Endothelial cell of umbilical vein (primary cell): Measurements from ENCODE around the gene C22orf23. TPM values are rescaled to one million over a fixed set of nuclear protein-coding genes. Genes with fewer than 3 reads are reported as not detected.

ENCODE experiments used
- BruUV-seq: library from RNA; stranded (reverse); fragments of 400-500 nt; replicated peaks from 2 replicates; lab custom pipeline; 2021; lab: Mats Ljungman, UMichigan
- CTCF ChIA-PET: fragments of 300-600, 350-600 bp; sonication (Branson Sonifier 250); formaldehyde crosslinking; loops from one replicate; lab custom pipeline; 2021; ENCODE audit warnings: antibody characterized with exemption, inconsistent platforms; lab: Charles Lee
- POLR2A ChIA-PET: fragments of 300-600, 350-600 bp; sonication (Branson Sonifier 250); formaldehyde crosslinking; loops from one replicate; lab custom pipeline; 2021; ENCODE audit warnings: antibody characterized with exemption, inconsistent platforms; lab: Charles Lee
- DNase-seq: peaks from one replicate; pipeline ENCODE4 v3.0.0-alpha.2; 2011; ENCODE audit warnings: low read depth, low spot score
- FAIRE-seq: peaks from 2 replicates; lab custom pipeline; 2011; peaks lifted over from hg19 to GRCh38; lab: Jason Lieb, UNC
- H2AFZ ChIP-seq: 2 replicates; pipeline ENCODE4 v1.6.0; 2012; ENCODE audit warnings: low read depth, low read length, control low read depth, inconsistent platforms
- H3K27ac ChIP-seq: 2 replicates; pipeline ENCODE4 v1.5.1; 2011; ENCODE audit warnings: low read depth, mild to moderate bottlenecking, control low read depth, low read length, moderate library complexity; ENCODE audit not compliant: insufficient read depth
- H3K27me3 ChIP-seq, 2 experiments: 2 replicates each; pipeline versions ENCODE4 v1.6.0 to v1.6.1; 2011; ENCODE audit warnings: low read length in 2 of 2, mixed read lengths in 1 of 2; ENCODE audit not compliant: control insufficient read depth in 2 of 2, insufficient read depth in 2 of 2
- H3K36me3 ChIP-seq, 2 experiments: 2 replicates in 1 of 2; 3 replicates in 1 of 2; pipeline ENCODE4 v1.5.1; 2011; ENCODE audit warnings: low read length in 2 of 2, mild to moderate bottlenecking in 1 of 2, moderate library complexity in 1 of 2; ENCODE audit not compliant: control insufficient read depth in 2 of 2, insufficient read depth in 2 of 2; ENCODE audit errors: extremely low read depth in 1 of 2
- H3K4me1 ChIP-seq: 3 replicates; pipeline ENCODE4 v1.5.1; 2011; ENCODE audit warnings: mild to moderate bottlenecking, low read length; ENCODE audit not compliant: control insufficient read depth, insufficient read depth; ENCODE audit errors: extremely low read depth
- H3K4me2 ChIP-seq: 2 replicates; pipeline ENCODE4 v1.6.1; 2011; ENCODE audit warnings: low read length, control low read depth, mixed read lengths; ENCODE audit not compliant: insufficient read depth
- H3K4me3 ChIP-seq, 3 experiments: fragments of 200-600 bp in 1 of 3; sonication (generic), shearing (Covaris generic) in 1 of 3; replicated peaks in 1 of 3; 2 replicates each; pipeline ENCODE4 v1.5.1; 2011 to 2016; ENCODE audit warnings: control low read depth in 3 of 3, low read length in 3 of 3, mild to moderate bottlenecking in 2 of 3, inconsistent platforms in 1 of 3, low read depth in 1 of 3, moderate library complexity in 1 of 3; ENCODE audit not compliant: insufficient read depth in 1 of 3
- H3K79me2 ChIP-seq: 2 replicates; pipeline ENCODE4 v1.6.0; 2012; ENCODE audit warnings: low read length, inconsistent platforms; ENCODE audit not compliant: control insufficient read depth, insufficient read depth
- H3K9ac ChIP-seq: replicated peaks from 2 replicates; pipeline ENCODE3; 2011; ENCODE audit warnings: low read length, control low read depth; ENCODE audit not compliant: insufficient read depth; ENCODE audit errors: extremely low read depth
- H3K9me1 ChIP-seq: replicated peaks from 3 replicates; pipeline ENCODE4 v1.6.0; 2011; ENCODE audit warnings: mild to moderate bottlenecking, low read length; ENCODE audit not compliant: control insufficient read depth, insufficient read depth; ENCODE audit errors: extremely low read depth
- H3K9me3 ChIP-seq: replicated peaks from 2 replicates; pipeline ENCODE4 v1.5.1; 2012; ENCODE audit warnings: low read length, inconsistent platforms; ENCODE audit not compliant: control insufficient read depth, insufficient read depth
- H4K20me1 ChIP-seq: replicated peaks from 2 replicates; pipeline ENCODE3; 2011; ENCODE audit warnings: mild to moderate bottlenecking, low read length; ENCODE audit not compliant: control insufficient read depth, insufficient read depth; ENCODE audit errors: extremely low read depth
- CTCF ChIP-seq, 2 donors: IDR thresholded peaks; 1 replicate in 1 of 2; 2 replicates in 1 of 2; pipeline ENCODE4 v1.5.1; 2011; ENCODE audit warnings: low read length in 2 of 2, mild to moderate bottlenecking in 2 of 2, moderate library complexity in 2 of 2, control low read depth in 1 of 2, inconsistent platforms in 1 of 2, low read depth in 1 of 2; ENCODE audit not compliant: insufficient read depth in 1 of 2; ENCODE audit errors: extremely low read depth in 1 of 2
- EZH2 ChIP-seq: IDR thresholded peaks from 2 replicates; pipeline ENCODE4 v1.6.1; 2012; ENCODE audit warnings: borderline replicate concordance, low read depth, mild to moderate bottlenecking, moderate library complexity, low read length, inconsistent platforms; ENCODE audit not compliant: severe bottlenecking
- FOS ChIP-seq: IDR thresholded peaks from 2 replicates; pipeline ENCODE4 v1.6.1; 2011; ENCODE audit warnings: mild to moderate bottlenecking, low read length, moderate library complexity, borderline replicate concordance; ENCODE audit not compliant: insufficient read depth
- GATA2 ChIP-seq: IDR thresholded peaks from 2 replicates; pipeline ENCODE4 v1.7.0; 2011; ENCODE audit warnings: low read depth, mild to moderate bottlenecking, moderate library complexity, mixed read lengths, low read length; ENCODE audit not compliant: insufficient read length, insufficient read depth
- JUN ChIP-seq: IDR thresholded peaks from 2 replicates; pipeline ENCODE4 v1.6.1; 2011; ENCODE audit warnings: borderline replicate concordance, low read depth; ENCODE audit not compliant: insufficient read length, insufficient read depth
- MAX ChIP-seq: IDR thresholded peaks from 2 replicates; pipeline ENCODE4 v1.6.1; 2011; ENCODE audit not compliant: insufficient read depth, insufficient read length
- MYC ChIP-seq: IDR thresholded peaks from one replicate; pipeline ENCODE4 v1.6.1; 2011; ENCODE audit warnings: mild to moderate bottlenecking, low read depth, low read length
- POLR2A ChIP-seq: IDR thresholded peaks from 2 replicates; pipeline ENCODE4 v1.6.1; 2012; ENCODE audit warnings: low read depth, mild to moderate bottlenecking, control low read depth, low read length
- POLR2AphosphoS5 ChIP-seq: IDR thresholded peaks from 2 replicates; pipeline ENCODE4 v1.6.1; 2012; ENCODE audit warnings: low read depth, mild to moderate bottlenecking, control low read depth, low read length, moderate library complexity; ENCODE audit not compliant: insufficient read depth
- dilution Hi-C: fragments of 300-500 bp; cut with MboI; formaldehyde crosslinking; loops from one replicate; pipeline ENCODE4 v1.15.0; 2019; ENCODE audit warnings: low sequenced_read_pairs; ENCODE audit not compliant: extremely low pct_ligation_motif_present
- intact Hi-C: fragments of 100-400 bp; cut with micrococcal nuclease; formaldehyde crosslinking; loops from one replicate; pipeline ENCODE4 v1.10.0; 2022
- polyA plus RNA-seq, 4 experiments: library from polyadenylated mRNA; depleted of rRNA in 3 of 4; stranded (reverse) in 3 of 4; unstranded in 1 of 4; fragments of >200 nt; gene quantifications; 2 replicates each; pipeline versions ENCODE4 v1.2.1 to v1.2.3, GENCODE V29; 2011 to 2012; ENCODE audit warnings: missing spikeins in 1 of 4
- total RNA-seq: library from RNA; stranded (reverse); gene quantifications from 2 replicates; pipeline ENCODE4 v1.2.3, GENCODE V29; 2021

Gene C22orf23
- total and polyA plus RNA-seq, 2 donors (not counting 3 experiments of a cell fraction or from before 2014, with no cell fraction given) = 0.23 to 0.44 TPM

- H3K27me3 ChIP-seq = no peaks in the 10 kb centered on the region
- dilution Hi-C loops (no loop called here), intact Hi-C loops (loop anchor here (5.0 kb wide), 1 partner anchor 45 kb away; the partner anchor contains the start of genes C22orf23 and POLR2F)
- peaks cover 26% of the 10 kb centered on the region for H3K79me2 ChIP-seq
- peak overlapping the region; percentile 55 to 76 (median 67) for H3K4me3 ChIP-seq
- DNase-seq (peak; percentile 8), FAIRE-seq (peak; percentile 46)
- TF ChIP-seq POLR2A = no peak
- no peak for TF ChIP-seq MYC
- no peak for TF ChIP-seq GATA2
- TF ChIP-seq FOS = no peak
- TF ChIP-seq JUN = no peak
- no peak for TF ChIP-seq MAX
- no peak for TF ChIP-seq POLR2AphosphoS5
- TF ChIP-seq CTCF (IDR thresholded peaks at IDR 0.05; ENCODE audit: extremely low read depth in 1 of 2, insufficient read depth in 1 of 2, low read depth in 1 of 2, low read length in 2 of 2) = no peak
- no peak for TF ChIP-seq EZH2
- ChIA-PET POLR2A (no interaction called here), CTCF (interaction anchor here (1.7 to 2.0 kb wide), 2 partner anchors 20 to 89 kb away, joined by 9 to 13 read pairs; no protein-coding TSS in a partner anchor)
- H3K4me2 ChIP-seq = peak overlapping the region; percentile 73
- peaks cover 20% of the 10 kb centered on the region for H3K4me1 ChIP-seq
- no peaks in the 10 kb centered on the region for H3K9me3 ChIP-seq
- peak overlapping the region; percentile 84 for H3K9ac ChIP-seq
- no peak overlapping the region for H2AFZ ChIP-seq
- H3K9me1 ChIP-seq = no peaks in the 10 kb centered on the region
- H3K27ac ChIP-seq = no peak overlapping the region
- H4K20me1 ChIP-seq = no peaks in the 10 kb centered on the region
- H3K36me3 ChIP-seq = peaks cover 0 to 7% of the 10 kb centered on the region in 2 experiments
- TSS peak; percentile 54 for BruUV-seq
Measured at GRCh38 chr22:37907036-37907954, 46.1 kb downstream of the C22orf23 start.
